Measurements from ENCODE around the gene CMSS1.

Gene CMSS1

GRCh38 chr3:99859825-99860224, 42.2 kb downstream of the CMSS1 start:
- Histone ChIP-seq H3K9me3 (ENCODE audit: control insufficient read depth, insufficient read depth, low read depth, low read length) (no peaks in the 10 kb centered on the region), H3K4me1 (ENCODE audit: control insufficient read depth, insufficient read depth, low read length) (peaks cover 9% of the 10 kb centered on the region), H3K4me3 (ENCODE audit: low read depth, low read length) (no peak overlapping the region), H3K27ac (ENCODE audit: extremely low read depth, low read depth, low read length) (no peak overlapping the region), H3K36me3 (ENCODE audit: control insufficient read depth in 2 of 2, insufficient read depth in 1 of 2, low read length in 2 of 2) (no peaks in the 10 kb centered on the region)
- ChIA-PET CTCF (interaction anchor here (0.7 to 1.2 kb wide), 3 partner anchors 9 to 209 kb away, joined by 3 to 4 read pairs (median 3); no protein-coding TSS in a partner anchor), POLR2A (interaction anchor here (0.5 kb wide), 1 partner anchor 56 kb away, joined by 3 read pairs; no protein-coding TSS in a partner anchor)
- TF ChIP-seq PRDM6 (tag by site-specific recombination; IDR thresholded peaks at IDR 0.05) (peak; percentile 30; the same call in 1 of the 2 replicates), ZNF366 (tag by site-specific recombination; conservative IDR thresholded peaks at IDR 0.05) (0 out of 2 replicates have a peak, but pooled peaks have one; percentile 15), ZNF621 (tag by site-specific recombination; IDR thresholded peaks at IDR 0.05) (no peak)

GRCh38 chr3:99861216-99861615, 43.6 kb downstream of the CMSS1 start:
- peaks cover 9% of the 10 kb centered on the region for H3K4me1 ChIP-seq (ENCODE audit: control insufficient read depth, insufficient read depth, low read length)
- TF ChIP-seq ZNF777 (tag by site-specific recombination; IDR thresholded peaks at IDR 0.05; ENCODE audit: borderline replicate concordance) (no peak), ZNF311 (tag by site-specific recombination; IDR thresholded peaks at IDR 0.05; ENCODE audit: borderline replicate concordance) (no peak), ZNF280D (tag by site-specific recombination; IDR thresholded peaks at IDR 0.05) (no peak), ZNF624 (tag by site-specific recombination; IDR thresholded peaks at IDR 0.05) (no peak), ZBTB6 (tag by site-specific recombination; IDR thresholded peaks at IDR 0.05) (no peak), ZNF26 (tag by site-specific recombination; IDR thresholded peaks at IDR 0.05) (no peak), ZFP41 (tag by site-specific recombination; IDR thresholded peaks at IDR 0.05; ENCODE audit: borderline replicate concordance) (no peak), MYNN (tag by site-specific recombination; IDR thresholded peaks at IDR 0.05; ENCODE audit: borderline replicate concordance) (no peak), ZNF19 (tag by site-specific recombination; IDR thresholded peaks at IDR 0.05; ENCODE audit: low read depth) (no peak), ZNF362 (tag by site-specific recombination; IDR thresholded peaks at IDR 0.05) (no peak), PRDM4 (tag by site-specific recombination; IDR thresholded peaks at IDR 0.05) (no peak)
- H3K4me3 ChIP-seq (ENCODE audit: low read depth, low read length): no peak overlapping the region
- CTCF ChIA-PET: interaction anchor here (0.7 kb wide), 2 partner anchors 296 to 519 kb away, joined by 3 read pairs; no protein-coding TSS in a partner anchor
- no peaks in the 10 kb centered on the region for H3K9me3 ChIP-seq (ENCODE audit: control insufficient read depth, insufficient read depth, low read depth, low read length)
- POLR2A ChIA-PET: no interaction called here
- no peaks in the 10 kb centered on the region for H3K36me3 ChIP-seq (ENCODE audit: control insufficient read depth in 2 of 2, insufficient read depth in 1 of 2, low read length in 2 of 2)
- no peak overlapping the region for H3K27ac ChIP-seq (ENCODE audit: extremely low read depth, low read depth, low read length)
